NCI-H345 (cell line): ENCODE results near the gene CINP.
"Not testable (repeated sequence)": the region's sequence is repeated elsewhere in the genome, so short reads cannot be mapped to it uniquely, and the experiment has no call there.

Source experiments
- DNase-seq: peaks from one replicate; lab custom pipeline; 2025; lab: John Stamatoyannopoulos, UW

Gene CINP

GRCh38 chr14:102320033-102320660, 42.5 kb downstream of the CINP start:
- peak; percentile 29 for DNase-seq

GRCh38 chr14:102319351-102320032, 43.2 kb downstream of the CINP start, which contains the start of gene ZNF839:
TSS of gene ZNF839 (plus strand) at chr14:102319746. CDS start at chr14:102319766, 20 bp downstream.
- peak; percentile 90 for DNase-seq

GRCh38 chr14:102318781-102319276, 43.9 kb downstream of the CINP start:
- no peak for DNase-seq

- peak; percentile 40 for DNase-seq
Measured at GRCh38 chr14:102317564-102318248, 45.0 kb downstream of the CINP start.

GRCh38 chr14:102316743-102317563, 45.7 kb downstream of the CINP start:
- DNase-seq, result peak; percentile 88

- peak; percentile 51 for DNase-seq
Measured at GRCh38 chr14:102316338-102316742, 46.4 kb downstream of the CINP start.

GRCh38 chr14:102315121-102315520, 47.6 kb downstream of the CINP start:
- no peak for DNase-seq

- peak; percentile 78 for DNase-seq
Measured at GRCh38 chr14:102314242-102315011, 48.3 kb downstream of the CINP start.

- peak; percentile 97 for DNase-seq
Measured at GRCh38 chr14:102304611-102305506, 57.8 kb downstream of the CINP start, which contains the start of gene MOK. TSS of gene MOK (minus strand) at chr14:102305164. CDS start at chr14:102304968, 196 bp downstream.

GRCh38 chr14:102303664-102304063, 59.0 kb downstream of the CINP start:
- DNase-seq, result no peak

- not testable (repeated sequence) for DNase-seq
Measured at GRCh38 chr14:102298303-102299070, 64.2 kb downstream of the CINP start.
